GM20431 (cell line): ENCODE data around the gene ECHS1.

ENCODE experiments used
- in situ Hi-C: fragments of 300-500 bp; cut with MseI, MboI; formaldehyde crosslinking; loops from one replicate; pipeline ENCODE4 v1.15.0; 2020; ENCODE audit warnings: low sequenced_read_pairs; ENCODE audit not compliant: unreplicated experiment

ECHS1 gene

GRCh38 chr10:133347710-133348517 is 25.2 kb downstream of the ECHS1 start:
- in situ Hi-C loops: no loop called here

DNA sequence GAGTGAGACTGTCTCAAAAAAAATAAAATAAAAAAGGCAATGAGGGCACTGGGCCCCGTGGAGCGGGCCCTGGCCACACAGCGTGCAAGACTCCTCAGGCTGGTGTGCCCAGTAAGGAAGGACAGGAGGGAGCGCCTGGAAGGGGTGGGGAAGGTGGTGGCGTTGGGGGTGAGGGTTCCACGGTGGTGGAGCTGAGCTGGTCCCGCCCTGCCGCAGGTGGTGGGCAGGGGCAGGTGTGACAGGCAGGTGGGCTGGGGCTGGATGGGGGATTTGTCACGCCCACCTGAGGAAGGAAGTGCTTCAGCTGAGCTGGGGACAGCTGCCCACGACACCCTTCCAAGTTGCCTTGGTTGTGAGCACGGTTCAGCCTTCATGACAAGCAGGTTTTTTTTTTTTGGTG is 26.7 kb downstream of the ECHS1 start:
- in situ Hi-C loops: no loop called here

DNA sequence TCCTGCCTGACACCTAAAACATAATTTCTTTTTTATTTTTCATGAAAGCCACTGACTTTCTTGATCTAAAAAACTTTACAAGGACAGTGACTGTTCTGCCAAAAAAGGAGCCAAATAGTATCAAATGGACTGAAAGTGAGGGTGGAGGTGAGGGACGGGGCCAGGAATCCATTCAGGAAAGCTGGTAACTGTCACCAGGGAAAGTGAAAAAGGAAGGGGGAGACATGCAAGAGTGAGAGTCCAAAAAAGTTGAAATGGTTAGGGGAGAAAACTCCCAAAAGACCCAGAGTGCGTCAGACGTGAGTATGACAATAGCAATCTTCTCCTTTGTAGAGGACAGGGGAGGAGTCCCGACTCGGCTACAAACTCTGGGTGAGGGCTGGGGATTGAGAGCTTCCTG is 28.9 kb downstream of the ECHS1 start:
- in situ Hi-C loops: no loop called here

- in situ Hi-C loops: no loop called here
These were observed 29.6 kb downstream of the ECHS1 start for GRCh38 chr10:133343558-133343957.

DNA sequence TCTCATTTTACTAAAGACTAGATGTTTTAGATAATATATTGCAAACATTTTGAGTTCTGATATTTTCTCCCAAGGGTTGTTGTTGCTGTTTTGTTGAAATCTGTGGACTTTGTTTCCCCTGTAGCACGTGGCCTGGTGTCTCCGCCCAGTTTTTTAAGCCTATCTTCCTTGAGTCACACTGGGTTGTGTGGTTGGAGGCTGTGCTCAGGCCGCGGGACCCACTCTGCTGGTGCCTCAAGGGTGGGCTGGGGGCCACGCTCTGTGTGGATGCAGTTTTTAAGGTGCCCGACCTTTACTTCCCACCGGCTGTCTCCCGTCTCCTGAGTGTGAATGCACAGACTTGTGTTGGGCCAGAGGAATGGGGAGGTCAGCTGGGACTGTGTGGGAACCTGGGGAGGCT is 30.2 kb downstream of the ECHS1 start:
- in situ Hi-C loops: no loop called here

DNA sequence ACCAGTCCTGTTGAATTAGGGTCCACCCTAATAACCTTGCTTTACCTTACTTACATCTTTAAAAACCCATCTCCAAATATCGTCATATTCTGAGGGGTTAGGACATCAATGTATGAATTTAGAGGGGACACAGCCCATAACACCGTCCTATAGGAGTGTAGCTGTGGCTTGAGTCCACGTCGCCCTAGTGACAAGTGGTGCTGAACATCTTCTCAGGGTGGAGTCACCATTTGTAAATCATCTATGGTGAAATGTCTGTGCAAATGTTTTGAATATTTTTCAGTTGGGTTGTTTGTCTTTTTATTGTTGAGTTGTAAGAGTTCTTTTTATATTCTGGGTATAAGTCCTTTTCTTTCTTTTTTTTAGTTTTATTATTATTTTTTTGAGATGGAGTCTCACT is 31.2 kb downstream of the ECHS1 start:
- in situ Hi-C loops: no loop called here

GRCh38 chr10:133339708-133340380 is 33.3 kb downstream of the ECHS1 start:
- in situ Hi-C loops: no loop called here

- in situ Hi-C loops: no loop called here
These were observed 34.8 kb downstream of the ECHS1 start for GRCh38 chr10:133338080-133339071.

GRCh38 chr10:133337370-133337725 is 35.8 kb downstream of the ECHS1 start:
- in situ Hi-C loops: no loop called here

GRCh38 chr10:133336577-133337369 is 36.4 kb downstream of the ECHS1 start, which contains the start of gene CALY:
CALY (minus strand) TSS chr10:133336896; CDS start chr10:133328989, 7,907 bp downstream.
- in situ Hi-C loops: no loop called here

DNA sequence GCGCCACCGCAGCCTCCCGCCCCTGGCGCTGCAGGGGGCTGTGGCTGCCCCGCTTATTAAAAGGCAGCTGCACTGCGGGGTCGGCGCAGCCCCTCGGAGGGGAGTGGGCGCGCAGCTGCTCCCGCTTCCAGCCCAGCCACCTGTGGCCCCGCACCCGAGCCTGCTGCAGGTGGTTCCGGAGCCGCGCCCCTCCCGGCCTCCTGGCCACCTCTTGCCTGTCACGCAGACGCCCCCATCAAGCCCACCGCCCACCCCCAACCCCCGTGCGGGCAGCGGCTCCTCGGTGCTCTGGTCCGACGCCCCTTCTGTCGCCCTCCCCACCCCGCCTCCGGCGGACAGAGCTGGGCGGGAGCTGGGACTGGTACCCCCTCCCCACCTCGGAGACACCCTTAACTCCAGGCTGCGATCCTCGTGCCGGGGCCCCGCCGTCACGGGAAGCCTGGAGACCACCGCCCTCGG is 37.0 kb downstream of the ECHS1 start:
- in situ Hi-C loops: no loop called here

GRCh38 chr10:133335246-133336117 is 37.7 kb downstream of the ECHS1 start:
- in situ Hi-C loops: no loop called here

DNA sequence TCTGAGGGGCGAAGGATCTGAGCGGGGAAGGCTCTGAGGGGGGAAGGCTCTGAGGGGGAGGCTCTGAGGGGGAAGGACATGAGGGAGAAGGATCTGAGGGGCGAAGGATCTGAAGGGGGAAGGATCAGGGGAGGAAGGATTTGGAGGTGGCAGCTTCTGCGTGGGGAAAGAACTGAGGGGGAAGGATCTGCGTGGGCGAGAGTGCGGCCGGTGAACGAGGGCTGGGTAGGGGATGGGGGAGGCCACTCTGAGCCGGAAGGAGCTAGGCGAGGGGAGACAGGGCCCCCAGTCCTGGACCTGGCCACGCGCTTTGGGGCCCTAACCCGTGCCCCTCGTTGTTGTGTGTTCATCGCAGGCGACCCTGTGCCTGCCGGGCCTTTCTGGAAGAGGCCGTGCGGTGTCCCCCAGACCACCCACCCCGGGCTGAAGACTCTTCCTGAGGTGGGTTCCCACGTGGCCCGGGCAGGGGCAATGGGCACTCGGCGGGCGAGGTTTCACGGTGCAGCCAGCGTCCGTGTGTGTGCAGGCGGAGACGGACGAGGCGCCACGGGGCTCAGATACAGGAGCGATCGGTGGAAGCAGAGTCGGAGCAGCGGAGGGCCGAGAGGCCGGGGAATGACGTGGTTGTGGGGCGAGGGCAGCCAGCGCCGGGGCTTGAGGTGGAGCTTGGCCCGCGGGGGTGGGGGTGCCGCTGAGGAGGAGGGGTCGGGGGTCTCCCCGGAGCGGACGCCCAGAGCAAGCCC is 38.5 kb downstream of the ECHS1 start:
- in situ Hi-C loops: no loop called here

DNA sequence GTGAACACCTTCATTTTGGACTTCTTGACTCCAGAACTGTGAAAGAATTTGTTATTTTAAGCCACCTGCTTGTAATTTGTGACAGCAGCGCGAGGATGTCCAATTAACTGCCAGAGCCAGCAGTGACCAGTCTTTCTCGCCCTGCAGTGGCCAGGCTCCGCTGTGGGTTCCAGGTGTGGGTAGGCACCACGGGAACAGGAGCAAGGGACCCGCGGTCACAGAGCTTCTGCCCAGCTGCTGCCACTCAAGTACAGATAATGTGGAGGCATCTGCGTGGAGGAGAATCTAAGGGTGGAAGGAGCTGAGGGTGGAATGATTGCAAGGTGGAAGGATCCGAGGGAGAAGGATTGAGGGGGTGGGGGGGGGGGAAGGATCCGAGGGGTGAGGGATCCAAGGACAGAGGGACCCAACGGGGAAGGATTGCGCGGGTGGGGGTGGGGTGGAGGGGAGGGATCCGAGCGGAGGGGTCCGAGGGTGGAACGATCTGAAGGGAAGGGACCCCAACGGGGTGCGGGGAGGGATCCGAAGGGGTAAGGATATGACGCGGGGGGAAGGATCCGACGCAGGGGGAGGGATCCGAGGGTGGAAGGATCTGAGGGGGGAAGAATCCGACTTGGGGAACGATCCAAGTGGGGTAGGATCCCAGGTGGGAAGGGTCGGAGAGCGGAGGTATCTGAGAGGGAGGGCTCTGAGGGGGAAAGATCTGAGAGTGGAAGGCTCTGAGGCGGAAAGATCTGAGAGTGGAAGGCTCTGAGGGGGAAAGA is 40.0 kb downstream of the ECHS1 start:
- in situ Hi-C loops: no loop called here

GRCh38 chr10:133329491-133330202 is 43.5 kb downstream of the ECHS1 start:
- in situ Hi-C loops: no loop called here
